H1 (cell line): ENCODE measurements around the gene CLDN9. TPM values are rescaled to one million over a fixed set of nuclear protein-coding genes. Genes with fewer than 3 reads are reported as not detected.

Experiments
- CTCF ChIA-PET: fragments of 300-600 bp; sonication (Branson Sonifier 250); formaldehyde crosslinking; loops from one replicate; lab custom pipeline; 2021; ENCODE audit not compliant: partially characterized antibody; lab: Charles Lee
- POLR2A ChIA-PET: fragments of 300-600 bp; sonication (Branson Sonifier 250); formaldehyde crosslinking; loops from one replicate; lab custom pipeline; 2021; ENCODE audit warnings: inconsistent platforms; ENCODE audit not compliant: partially characterized antibody; lab: Charles Lee
- DNase-seq, 2 experiments: peaks; one replicate each; pipeline versions ENCODE4 v3.0.0 to v3.0.0-alpha.2; 2010 to 2022; ENCODE audit warnings: low spot score in 2 of 2, low read depth in 1 of 2, mixed read lengths in 1 of 2
- FAIRE-seq: peaks from 2 replicates; lab custom pipeline; 2011; peaks lifted over from hg19 to GRCh38; lab: Jason Lieb, UNC
- H2AFZ ChIP-seq: 2 replicates; pipeline ENCODE4 v1.8.1; 2012; ENCODE audit warnings: low read length, inconsistent platforms
- H2AK5ac ChIP-seq: 2 replicates; pipeline ENCODE4 v1.6.1; 2013; ENCODE audit warnings: low read depth, low read length
- H2BK120ac ChIP-seq: replicated peaks from 2 replicates; pipeline ENCODE3; 2013; ENCODE audit warnings: low read depth, low read length, inconsistent platforms
- H2BK12ac ChIP-seq: 2 replicates; pipeline ENCODE4 v1.6.1; 2013; ENCODE audit warnings: low read depth, low read length
- H2BK15ac ChIP-seq: 2 replicates; pipeline ENCODE4 v1.6.1; 2013; ENCODE audit warnings: low read length
- H2BK20ac ChIP-seq: 2 replicates; pipeline ENCODE4 v1.6.1; 2013; ENCODE audit warnings: low read length
- H2BK5ac ChIP-seq: 2 replicates; pipeline ENCODE4 v1.6.1; 2013; ENCODE audit warnings: low read depth, low read length
- H3K14ac ChIP-seq: 2 replicates; pipeline ENCODE4 v1.6.1; 2013; ENCODE audit warnings: inconsistent platforms; ENCODE audit not compliant: insufficient read length
- H3K18ac ChIP-seq: 2 replicates; pipeline ENCODE4 v1.6.1; 2013; ENCODE audit warnings: low read length; ENCODE audit errors: extremely low read depth
- H3K23ac ChIP-seq: 2 replicates; pipeline ENCODE4 v1.6.1; 2013; ENCODE audit warnings: inconsistent platforms; ENCODE audit not compliant: insufficient read length
- H3K23me2 ChIP-seq: 2 replicates; pipeline ENCODE4 v1.6.1; 2013; ENCODE audit warnings: low read depth, low read length
- H3K27ac ChIP-seq: 2 replicates; pipeline ENCODE4 v1.6.1; 2011; ENCODE audit warnings: low read depth, low read length, inconsistent platforms
- H3K27me3 ChIP-seq, 4 experiments: replicated peaks in 1 of 4; 1 replicate in 1 of 4; 2 replicates in 3 of 4; pipeline versions ENCODE4 v1.6.1 to v1.8.1; 2011 to 2013; ENCODE audit warnings: low read length in 3 of 4, mild to moderate bottlenecking in 3 of 4, inconsistent platforms in 2 of 4, mixed read lengths in 2 of 4, moderate library complexity in 1 of 4; ENCODE audit not compliant: control insufficient read depth in 3 of 4, insufficient read depth in 3 of 4; ENCODE audit errors: extremely low read depth in 1 of 4
- H3K36me3 ChIP-seq, 4 experiments: 2 replicates each; pipeline versions ENCODE4 v1.6.1 to v1.8.1; 2011 to 2013; ENCODE audit warnings: mild to moderate bottlenecking in 4 of 4, low read length in 3 of 4, moderate library complexity in 2 of 4, control low read depth in 1 of 4, inconsistent platforms in 1 of 4; ENCODE audit not compliant: insufficient read depth in 4 of 4, control insufficient read depth in 2 of 4
- H3K4ac ChIP-seq: replicated peaks from 2 replicates; pipeline ENCODE3; 2013; ENCODE audit warnings: low read length, low read depth, mixed read lengths, inconsistent platforms; ENCODE audit not compliant: insufficient read length
- H3K4me1 ChIP-seq, 4 experiments: replicated peaks in 1 of 4; 1 replicate in 1 of 4; 2 replicates in 3 of 4; pipeline versions ENCODE4 v1.6.1 to v1.8.1; 2011 to 2013; ENCODE audit warnings: low read length in 3 of 4, inconsistent platforms in 2 of 4, mixed read lengths in 1 of 4; ENCODE audit not compliant: insufficient read depth in 4 of 4, control insufficient read depth in 3 of 4
- H3K4me2 ChIP-seq, 2 experiments: 2 replicates each; pipeline versions ENCODE4 v1.6.1 to v1.8.1; 2011 to 2013; ENCODE audit warnings: low read depth in 2 of 2, low read length in 2 of 2, control low read depth in 1 of 2, inconsistent platforms in 1 of 2, mild to moderate bottlenecking in 1 of 2; ENCODE audit not compliant: insufficient read depth in 1 of 2
- H3K4me3 ChIP-seq, 4 experiments: fragments of 200-600, 300-600 bp in 1 of 4; sonication (generic), shearing (Covaris generic), sonication (Bioruptor Twin) in 1 of 4; 2 replicates each; pipeline versions ENCODE4 v1.5.1 to v1.8.1; 2011 to 2016; ENCODE audit warnings: low read length in 4 of 4, low read depth in 3 of 4, control low read depth in 2 of 4, inconsistent platforms in 2 of 4, mild to moderate bottlenecking in 2 of 4, mixed read lengths in 1 of 4, moderate library complexity in 1 of 4; ENCODE audit not compliant: insufficient read depth in 2 of 4; ENCODE audit errors: extremely low read depth in 1 of 4
- H3K56ac ChIP-seq: replicated peaks from 2 replicates; pipeline ENCODE3; 2013; ENCODE audit warnings: low read depth, mild to moderate bottlenecking, mixed read lengths, low read length, inconsistent platforms; ENCODE audit not compliant: insufficient read length
- H3K79me1 ChIP-seq: 2 replicates; pipeline ENCODE4 v1.6.1; 2013; ENCODE audit warnings: low read depth, low read length, control low read depth
- H3K79me2 ChIP-seq, 2 experiments: 2 replicates each; pipeline versions ENCODE4 v1.6.1 to v1.8.1; 2012 to 2013; ENCODE audit warnings: low read length in 2 of 2, mild to moderate bottlenecking in 2 of 2, inconsistent platforms in 1 of 2; ENCODE audit not compliant: insufficient read depth in 2 of 2, control insufficient read depth in 1 of 2
- H3K9ac ChIP-seq, 4 experiments: replicated peaks in 1 of 4; 1 replicate in 1 of 4; 2 replicates in 3 of 4; pipeline versions ENCODE4 v1.6.1 to v1.8.1; 2011 to 2013; ENCODE audit warnings: low read depth in 3 of 4, low read length in 3 of 4, control low read depth in 2 of 4, mild to moderate bottlenecking in 2 of 4, moderate library complexity in 2 of 4, inconsistent platforms in 1 of 4; ENCODE audit errors: extremely low read depth in 1 of 4
- H3K9me3 ChIP-seq, 2 experiments: 2 replicates each; pipeline versions ENCODE4 v1.6.1 to v1.8.1; 2012 to 2013; ENCODE audit warnings: mild to moderate bottlenecking in 2 of 2, moderate library complexity in 2 of 2, control low read depth in 1 of 2, inconsistent platforms in 1 of 2, low read depth in 1 of 2, low read length in 1 of 2, mixed read lengths in 1 of 2; ENCODE audit not compliant: insufficient read depth in 2 of 2
- H4K20me1 ChIP-seq, 2 experiments: replicated peaks in 1 of 2; 2 replicates each; pipeline versions ENCODE3 to v1.8.1; 2011 to 2013; ENCODE audit warnings: inconsistent platforms in 2 of 2, low read length in 2 of 2, mild to moderate bottlenecking in 1 of 2; ENCODE audit not compliant: insufficient read depth in 2 of 2, control insufficient read depth in 1 of 2
- H4K5ac ChIP-seq: 2 replicates; pipeline ENCODE4 v1.6.1; 2013; ENCODE audit warnings: low read length, low read depth, mixed read lengths, inconsistent platforms; ENCODE audit not compliant: insufficient read length
- H4K8ac ChIP-seq: 2 replicates; pipeline ENCODE4 v1.8.0; 2013; ENCODE audit warnings: mild to moderate bottlenecking, moderate library complexity, low read length, inconsistent platforms; ENCODE audit not compliant: insufficient read depth; ENCODE audit errors: extremely low read depth
- H4K91ac ChIP-seq: replicated peaks from 2 replicates; pipeline ENCODE3; 2013; ENCODE audit warnings: low read length, mixed read lengths, inconsistent platforms; ENCODE audit not compliant: insufficient read length
- SIN3A ChIP-seq, 2 experiments: IDR thresholded peaks in 1 of 2; conservative IDR thresholded peaks in 1 of 2; 2 replicates each; pipeline ENCODE4 v1.6.1; 2011 to 2012; ENCODE audit warnings: low read length in 2 of 2, improper control_type of control experiment in 1 of 2, low read depth in 1 of 2, mild to moderate bottlenecking in 1 of 2
- TAF1 ChIP-seq: IDR thresholded peaks from 2 replicates; pipeline ENCODE4 v1.6.1; 2011; ENCODE audit warnings: mild to moderate bottlenecking, low read depth, low read length
- TCF12 ChIP-seq: IDR thresholded peaks from 2 replicates; pipeline ENCODE4 v1.6.1; 2011; ENCODE audit warnings: low read depth, mild to moderate bottlenecking, low read length
- WGBS, 2 experiments: shearing (Covaris generic) in 1 of 2; methylation state at CpG; one replicate each; pipeline versions ENCODE4 v1.1.6 to v1.1.7; 2013 to 2015; ENCODE audit warnings: low lambda C conversion rate in 2 of 2, mixed read lengths in 2 of 2, inconsistent platforms in 1 of 2, low coverage in 1 of 2, missing lambda C conversion rate in 1 of 2; ENCODE audit not compliant: insufficient replicate concordance in 2 of 2, insufficient coverage in 1 of 2, insufficient read length in 1 of 2; ENCODE audit errors: extremely low coverage in 1 of 2, missing lambda C conversion rate in 1 of 2; 5-methylcytosine and 5-hydroxymethylcytosine counted together
- polyA plus RNA-seq, 7 experiments: library from polyadenylated mRNA; depleted of rRNA in 3 of 7; stranded (reverse) in 5 of 7; unstranded in 2 of 7; fragments of >200 nt in 5 of 7; fragments of 200-250 nt in 2 of 7; gene quantifications; 1 replicate in 5 of 7; 2 replicates in 1 of 7; 4 replicates in 1 of 7; pipeline versions ENCODE4 v1.2.1 to v1.2.3, GENCODE V29; 2011 to 2013; ENCODE audit warnings: missing spikeins in 2 of 7, mixed read lengths in 2 of 7
- total RNA-seq: library from RNA; stranded (reverse); fragmentation: NEBNext Ultra II Directional; extraction: Animal tissue kit (Norgen Biotek cat#: 25700); gene quantifications from 2 replicates; pipeline ENCODE4 v1.2.1, GENCODE V29; 2021

Gene CLDN9
- total and polyA plus RNA-seq, 2 of the 8 experiments (the other 6 are each of a cell fraction or from before 2014, with no cell fraction given): 0.60 to 0.89 TPM

DNA sequence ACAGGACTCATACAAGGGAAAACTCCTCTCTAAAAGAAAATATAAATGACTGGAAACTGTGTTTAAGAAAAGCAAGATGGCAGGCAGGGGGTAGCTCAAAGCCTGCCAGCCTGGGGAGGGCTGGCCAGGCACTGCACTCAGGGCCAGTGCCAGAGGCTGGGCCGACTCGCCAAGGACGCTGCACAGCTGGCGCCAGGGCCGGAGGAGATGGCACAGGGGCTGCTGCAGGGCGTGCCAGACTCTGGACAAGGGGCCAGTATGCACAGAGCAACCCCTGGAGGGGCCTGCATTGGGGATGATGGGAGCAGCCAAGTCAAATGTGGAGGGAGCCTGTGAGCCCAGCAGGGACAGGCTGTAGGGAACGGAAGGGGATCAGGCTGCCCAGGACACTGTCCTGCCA, 36.5 kb upstream of the CLDN9 start:
- no peak overlapping the region for H3K18ac ChIP-seq
- no peak overlapping the region for H4K91ac ChIP-seq
- DNase-seq: no peak
- H3K4ac ChIP-seq: no peak overlapping the region
- no peaks in the 10 kb centered on the region for H3K9me3 ChIP-seq
- H3K23ac ChIP-seq: no peak overlapping the region
- no peak overlapping the region for H2BK12ac ChIP-seq
- no peak for FAIRE-seq
- H3K23me2 ChIP-seq: peaks cover 9% of the 10 kb centered on the region; the same call in 1 of the 2 replicates
- H3K4me2 ChIP-seq: no peak overlapping the region
- H2BK20ac ChIP-seq: no peak overlapping the region
- H3K56ac ChIP-seq: no peak overlapping the region
- H2BK15ac ChIP-seq: no peak overlapping the region
- no peak overlapping the region for H4K8ac ChIP-seq
- no peaks in the 10 kb centered on the region for H3K27me3 ChIP-seq
- peaks cover 20 to 35% of the 10 kb centered on the region in 2 experiments for H4K20me1 ChIP-seq
- H2BK5ac ChIP-seq: no peak overlapping the region
- POLR2A ChIA-PET: interaction anchor here (1.0 to 25.4 kb wide), 6 partner anchors 10 to 103 kb away, joined by 3 to 455 read pairs (median 6); partner anchors contain the start of genes CLDN6, HCFC1R1, KREMEN2 and PAQR4
- WGBS, 2 experiments: 92% methylated on average over 7 of the region's 7 CpGs; no CpG with 5 or more reads in 1 of the 2 experiments
- H4K5ac ChIP-seq: no peak overlapping the region
- no peak overlapping the region for H3K9ac ChIP-seq
- CTCF ChIA-PET: interaction anchor here (0.8 to 1.4 kb wide), 5 partner anchors 9 to 202 kb away, joined by 3 to 4 read pairs (median 3); partner anchors contain the start of gene KREMEN2
- H2BK120ac ChIP-seq: no peak overlapping the region
- no peak overlapping the region for H3K14ac ChIP-seq
- no peak overlapping the region for H2AFZ ChIP-seq
- no peak overlapping the region for H3K4me3 ChIP-seq
- H3K27ac ChIP-seq: no peak overlapping the region
- peaks cover 0 to 10% (median 6%) of the 10 kb centered on the region in 4 experiments; a peak in 5 of 7 replicates for H3K4me1 ChIP-seq
- H2AK5ac ChIP-seq: no peak overlapping the region
- peaks cover 15% of the 10 kb centered on the region for H3K79me1 ChIP-seq
- peaks cover 20 to 46% (median 33%) of the 10 kb centered on the region in 4 experiments for H3K36me3 ChIP-seq
- H3K79me2 ChIP-seq: peaks cover 0 to 8% of the 10 kb centered on the region in 2 experiments; a peak in 2 of 4 replicates
- TF ChIP-seq SIN3A (conservative IDR thresholded peaks at IDR 0.05 in 1 of 2, IDR thresholded peaks at IDR 0.05 in 1 of 2; ENCODE audit: low read depth in 1 of 2, low read length in 2 of 2): no peak
- no peak for TF ChIP-seq TCF12
- TF ChIP-seq TAF1: no peak
